Endothelial cell of umbilical vein (primary cell): Measurements from ENCODE around the gene KRT17. TPM values are rescaled to one million over a fixed set of nuclear protein-coding genes. Genes with fewer than 3 reads are reported as not detected.

Experiments
- BruUV-seq: library from RNA; stranded (reverse); fragments of 400-500 nt; replicated peaks from 2 replicates; lab custom pipeline; 2021; lab: Mats Ljungman, UMichigan
- CTCF ChIA-PET: fragments of 300-600, 350-600 bp; sonication (Branson Sonifier 250); formaldehyde crosslinking; loops from one replicate; lab custom pipeline; 2021; ENCODE audit warnings: antibody characterized with exemption, inconsistent platforms; lab: Charles Lee
- POLR2A ChIA-PET: fragments of 300-600, 350-600 bp; sonication (Branson Sonifier 250); formaldehyde crosslinking; loops from one replicate; lab custom pipeline; 2021; ENCODE audit warnings: antibody characterized with exemption, inconsistent platforms; lab: Charles Lee
- DNase-seq: peaks from one replicate; pipeline ENCODE4 v3.0.0-alpha.2; 2011; ENCODE audit warnings: low read depth, low spot score
- FAIRE-seq: peaks from 2 replicates; lab custom pipeline; 2011; peaks lifted over from hg19 to GRCh38; lab: Jason Lieb, UNC
- H2AFZ ChIP-seq: 2 replicates; pipeline ENCODE4 v1.6.0; 2012; ENCODE audit warnings: low read depth, low read length, control low read depth, inconsistent platforms
- H3K27ac ChIP-seq: 2 replicates; pipeline ENCODE4 v1.5.1; 2011; ENCODE audit warnings: low read depth, mild to moderate bottlenecking, control low read depth, low read length, moderate library complexity; ENCODE audit not compliant: insufficient read depth
- H3K27me3 ChIP-seq, 2 experiments: 2 replicates each; pipeline versions ENCODE4 v1.6.0 to v1.6.1; 2011; ENCODE audit warnings: low read length in 2 of 2, mixed read lengths in 1 of 2; ENCODE audit not compliant: control insufficient read depth in 2 of 2, insufficient read depth in 2 of 2
- H3K36me3 ChIP-seq, 2 experiments: 2 replicates in 1 of 2; 3 replicates in 1 of 2; pipeline ENCODE4 v1.5.1; 2011; ENCODE audit warnings: low read length in 2 of 2, mild to moderate bottlenecking in 1 of 2, moderate library complexity in 1 of 2; ENCODE audit not compliant: control insufficient read depth in 2 of 2, insufficient read depth in 2 of 2; ENCODE audit errors: extremely low read depth in 1 of 2
- H3K4me1 ChIP-seq: 3 replicates; pipeline ENCODE4 v1.5.1; 2011; ENCODE audit warnings: mild to moderate bottlenecking, low read length; ENCODE audit not compliant: control insufficient read depth, insufficient read depth; ENCODE audit errors: extremely low read depth
- H3K4me2 ChIP-seq: 2 replicates; pipeline ENCODE4 v1.6.1; 2011; ENCODE audit warnings: low read length, control low read depth, mixed read lengths; ENCODE audit not compliant: insufficient read depth
- H3K4me3 ChIP-seq, 3 experiments: fragments of 200-600 bp in 1 of 3; sonication (generic), shearing (Covaris generic) in 1 of 3; replicated peaks in 1 of 3; 2 replicates each; pipeline ENCODE4 v1.5.1; 2011 to 2016; ENCODE audit warnings: control low read depth in 3 of 3, low read length in 3 of 3, mild to moderate bottlenecking in 2 of 3, inconsistent platforms in 1 of 3, low read depth in 1 of 3, moderate library complexity in 1 of 3; ENCODE audit not compliant: insufficient read depth in 1 of 3
- H3K79me2 ChIP-seq: 2 replicates; pipeline ENCODE4 v1.6.0; 2012; ENCODE audit warnings: low read length, inconsistent platforms; ENCODE audit not compliant: control insufficient read depth, insufficient read depth
- H3K9ac ChIP-seq: replicated peaks from 2 replicates; pipeline ENCODE3; 2011; ENCODE audit warnings: low read length, control low read depth; ENCODE audit not compliant: insufficient read depth; ENCODE audit errors: extremely low read depth
- H3K9me1 ChIP-seq: replicated peaks from 3 replicates; pipeline ENCODE4 v1.6.0; 2011; ENCODE audit warnings: mild to moderate bottlenecking, low read length; ENCODE audit not compliant: control insufficient read depth, insufficient read depth; ENCODE audit errors: extremely low read depth
- H3K9me3 ChIP-seq: replicated peaks from 2 replicates; pipeline ENCODE4 v1.5.1; 2012; ENCODE audit warnings: low read length, inconsistent platforms; ENCODE audit not compliant: control insufficient read depth, insufficient read depth
- H4K20me1 ChIP-seq: replicated peaks from 2 replicates; pipeline ENCODE3; 2011; ENCODE audit warnings: mild to moderate bottlenecking, low read length; ENCODE audit not compliant: control insufficient read depth, insufficient read depth; ENCODE audit errors: extremely low read depth
- EZH2 ChIP-seq: IDR thresholded peaks from 2 replicates; pipeline ENCODE4 v1.6.1; 2012; ENCODE audit warnings: borderline replicate concordance, low read depth, mild to moderate bottlenecking, moderate library complexity, low read length, inconsistent platforms; ENCODE audit not compliant: severe bottlenecking
- FOS ChIP-seq: IDR thresholded peaks from 2 replicates; pipeline ENCODE4 v1.6.1; 2011; ENCODE audit warnings: mild to moderate bottlenecking, low read length, moderate library complexity, borderline replicate concordance; ENCODE audit not compliant: insufficient read depth
- GATA2 ChIP-seq: IDR thresholded peaks from 2 replicates; pipeline ENCODE4 v1.7.0; 2011; ENCODE audit warnings: low read depth, mild to moderate bottlenecking, moderate library complexity, mixed read lengths, low read length; ENCODE audit not compliant: insufficient read length, insufficient read depth
- JUN ChIP-seq: IDR thresholded peaks from 2 replicates; pipeline ENCODE4 v1.6.1; 2011; ENCODE audit warnings: borderline replicate concordance, low read depth; ENCODE audit not compliant: insufficient read length, insufficient read depth
- MAX ChIP-seq: IDR thresholded peaks from 2 replicates; pipeline ENCODE4 v1.6.1; 2011; ENCODE audit not compliant: insufficient read depth, insufficient read length
- MYC ChIP-seq: IDR thresholded peaks from one replicate; pipeline ENCODE4 v1.6.1; 2011; ENCODE audit warnings: mild to moderate bottlenecking, low read depth, low read length
- POLR2A ChIP-seq: IDR thresholded peaks from 2 replicates; pipeline ENCODE4 v1.6.1; 2012; ENCODE audit warnings: low read depth, mild to moderate bottlenecking, control low read depth, low read length
- POLR2AphosphoS5 ChIP-seq: IDR thresholded peaks from 2 replicates; pipeline ENCODE4 v1.6.1; 2012; ENCODE audit warnings: low read depth, mild to moderate bottlenecking, control low read depth, low read length, moderate library complexity; ENCODE audit not compliant: insufficient read depth
- dilution Hi-C: fragments of 300-500 bp; cut with MboI; formaldehyde crosslinking; loops from one replicate; pipeline ENCODE4 v1.15.0; 2019; ENCODE audit warnings: low sequenced_read_pairs; ENCODE audit not compliant: extremely low pct_ligation_motif_present
- intact Hi-C: fragments of 100-400 bp; cut with micrococcal nuclease; formaldehyde crosslinking; loops from one replicate; pipeline ENCODE4 v1.10.0; 2022
- polyA plus RNA-seq, 4 experiments: library from polyadenylated mRNA; depleted of rRNA in 3 of 4; stranded (reverse) in 3 of 4; unstranded in 1 of 4; fragments of >200 nt; gene quantifications; 2 replicates each; pipeline versions ENCODE4 v1.2.1 to v1.2.3, GENCODE V29; 2011 to 2012; ENCODE audit warnings: missing spikeins in 1 of 4
- total RNA-seq: library from RNA; stranded (reverse); gene quantifications from 2 replicates; pipeline ENCODE4 v1.2.3, GENCODE V29; 2021
- TF ChIP-seq, protein P1 (sequence below), 2 donors: IDR thresholded peaks; 1 replicate in 1 of 2; 2 replicates in 1 of 2; pipeline ENCODE4 v1.5.1; 2011; ENCODE audit warnings: low read length in 2 of 2, mild to moderate bottlenecking in 2 of 2, moderate library complexity in 2 of 2, control low read depth in 1 of 2, inconsistent platforms in 1 of 2, low read depth in 1 of 2; ENCODE audit not compliant: insufficient read depth in 1 of 2; ENCODE audit errors: extremely low read depth in 1 of 2

KRT17 gene
- total and polyA plus RNA-seq, 2 donors (not counting 3 experiments of a cell fraction or from before 2014, with no cell fraction given) = 0.83 to 1.6 TPM

- Histone ChIP-seq H4K20me1 (no peaks in the 10 kb centered on the region), H3K9ac (no peak overlapping the region), H3K4me3 (no peak overlapping the region), H3K4me1 (peaks cover 7% of the 10 kb centered on the region), H2AFZ (no peak overlapping the region), H3K79me2 (no peaks in the 10 kb centered on the region), H3K9me3 (no peaks in the 10 kb centered on the region), H3K9me1 (no peaks in the 10 kb centered on the region), H3K27ac (no peak overlapping the region), H3K36me3 (no peaks in the 10 kb centered on the region), H3K4me2 (no peak overlapping the region), H3K27me3 (no peaks in the 10 kb centered on the region)
- dilution Hi-C loops (no loop called here), intact Hi-C loops (no loop called here)
- ChIA-PET POLR2A (interaction anchor here (0.7 kb wide), 1 partner anchor 11 kb away, joined by 4 read pairs; no protein-coding TSS in a partner anchor), CTCF (interaction anchor here (1.9 to 9.0 kb wide), 4 partner anchors 12 to 103 kb away, joined by 6 to 319 read pairs (median 164); no protein-coding TSS in a partner anchor)
- FAIRE-seq (no peak), DNase-seq (no peak)
- no TSS peak for BruUV-seq
- no peak for TF ChIP-seq EZH2
- TF ChIP-seq POLR2AphosphoS5 = no peak
- TF ChIP-seq POLR2A = no peak
These were observed 27.5 kb upstream of the KRT17 start for GRCh38 chr17:41651625-41652460.

DNA sequence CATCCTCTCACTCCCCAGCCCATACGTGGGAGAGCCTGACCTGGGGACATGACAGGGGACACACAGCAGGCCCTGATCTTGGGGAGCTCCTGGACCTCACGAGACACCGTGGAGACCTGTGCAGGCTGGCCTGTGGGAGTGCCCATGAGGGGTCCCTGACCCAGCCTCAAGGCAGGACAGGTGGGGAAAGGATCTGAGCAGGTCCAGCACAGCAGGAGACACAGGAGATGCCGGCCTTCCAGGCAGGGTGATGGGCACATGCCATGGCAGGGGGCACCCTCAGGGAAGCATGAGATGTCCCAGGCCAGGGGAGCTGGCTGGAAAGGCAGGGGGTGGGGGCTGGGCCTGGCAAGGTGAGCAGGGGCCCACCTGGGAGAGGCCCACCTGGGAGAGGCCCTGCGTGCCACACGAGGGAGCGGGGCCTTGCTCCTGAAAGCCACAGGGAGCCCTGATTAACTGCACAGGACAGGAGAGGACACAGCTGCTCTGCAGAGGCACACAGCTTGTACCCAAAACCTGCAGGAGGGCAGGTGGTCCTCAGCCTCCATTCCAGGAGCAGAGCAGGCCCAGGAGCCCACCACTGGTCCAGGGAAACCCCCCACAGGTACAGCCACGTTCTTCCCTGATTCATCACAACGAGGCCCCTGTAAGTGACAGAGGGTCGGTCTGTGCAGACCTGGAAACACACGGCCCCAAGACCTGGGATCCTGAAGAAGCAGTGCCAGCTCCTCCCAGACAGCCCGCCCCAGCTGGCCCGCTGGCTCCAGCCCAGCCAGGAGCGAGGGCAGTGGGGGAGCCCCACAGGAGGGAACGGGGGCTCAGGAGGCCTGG is 26.6 kb upstream of the KRT17 start:
- Histone ChIP-seq H3K9ac (no peak overlapping the region), H3K9me1 (no peaks in the 10 kb centered on the region), H3K4me3 (no peak overlapping the region), H3K27me3 (no peaks in the 10 kb centered on the region), H3K27ac (no peak overlapping the region), H3K36me3 (no peaks in the 10 kb centered on the region), H3K4me2 (no peak overlapping the region), H4K20me1 (no peaks in the 10 kb centered on the region), H2AFZ (no peak overlapping the region), H3K9me3 (no peaks in the 10 kb centered on the region), H3K4me1 (peaks cover 7% of the 10 kb centered on the region), H3K79me2 (no peaks in the 10 kb centered on the region)
- DNase-seq = no peak
- dilution Hi-C loops = no loop called here
- no TSS peak for BruUV-seq
- POLR2A ChIA-PET = interaction anchor here (0.7 kb wide), 1 partner anchor 12 kb away, joined by 4 read pairs; no protein-coding TSS in a partner anchor
- FAIRE-seq = no peak
- TF ChIP-seq JUN = no peak
- TF ChIP-seq POLR2A = no peak
- TF ChIP-seq MAX = no peak
- no peak for TF ChIP-seq GATA2
- TF ChIP-seq, protein P1, sequence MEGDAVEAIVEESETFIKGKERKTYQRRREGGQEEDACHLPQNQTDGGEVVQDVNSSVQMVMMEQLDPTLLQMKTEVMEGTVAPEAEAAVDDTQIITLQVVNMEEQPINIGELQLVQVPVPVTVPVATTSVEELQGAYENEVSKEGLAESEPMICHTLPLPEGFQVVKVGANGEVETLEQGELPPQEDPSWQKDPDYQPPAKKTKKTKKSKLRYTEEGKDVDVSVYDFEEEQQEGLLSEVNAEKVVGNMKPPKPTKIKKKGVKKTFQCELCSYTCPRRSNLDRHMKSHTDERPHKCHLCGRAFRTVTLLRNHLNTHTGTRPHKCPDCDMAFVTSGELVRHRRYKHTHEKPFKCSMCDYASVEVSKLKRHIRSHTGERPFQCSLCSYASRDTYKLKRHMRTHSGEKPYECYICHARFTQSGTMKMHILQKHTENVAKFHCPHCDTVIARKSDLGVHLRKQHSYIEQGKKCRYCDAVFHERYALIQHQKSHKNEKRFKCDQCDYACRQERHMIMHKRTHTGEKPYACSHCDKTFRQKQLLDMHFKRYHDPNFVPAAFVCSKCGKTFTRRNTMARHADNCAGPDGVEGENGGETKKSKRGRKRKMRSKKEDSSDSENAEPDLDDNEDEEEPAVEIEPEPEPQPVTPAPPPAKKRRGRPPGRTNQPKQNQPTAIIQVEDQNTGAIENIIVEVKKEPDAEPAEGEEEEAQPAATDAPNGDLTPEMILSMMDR (IDR thresholded peaks at IDR 0.05; ENCODE audit: extremely low read depth in 1 of 2, insufficient read depth in 1 of 2, low read depth in 1 of 2, low read length in 2 of 2) = no peak
- no peak for TF ChIP-seq POLR2AphosphoS5
- no peak for TF ChIP-seq MYC
- no peak for TF ChIP-seq EZH2
- no peak for TF ChIP-seq FOS
- CTCF ChIA-PET = interaction anchor here (1.9 to 9.0 kb wide), 5 partner anchors 13 to 793 kb away, joined by 6 to 319 read pairs (median 44); no protein-coding TSS in a partner anchor
- intact Hi-C loops = no loop called here
